ENCODE results near the gene TRIM69.

TRIM69 gene

DNA sequence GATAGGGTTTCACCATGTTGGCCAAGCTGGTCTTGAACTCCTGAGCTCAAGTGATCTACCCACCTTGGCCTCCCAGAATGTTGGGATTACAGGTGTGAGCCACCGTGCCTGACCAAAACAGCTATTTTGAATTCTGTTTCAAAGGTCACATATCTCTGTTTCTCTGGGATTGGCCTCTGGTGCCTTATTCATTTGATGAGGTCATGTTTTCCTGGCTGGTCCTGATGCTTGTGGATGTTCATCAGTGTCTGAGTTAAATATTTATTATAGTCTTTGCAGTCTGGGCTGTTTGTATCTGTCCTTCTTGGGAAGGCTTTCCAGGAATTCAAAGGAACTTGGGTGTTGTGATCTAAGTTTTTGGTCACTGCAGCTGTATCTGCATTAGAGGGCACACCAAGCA is 30.3 kb upstream of the TRIM69 start:
- in situ Hi-C loops (cut with MboI; ENCODE audit: low sequenced_read_pairs, unreplicated experiment), result no loop called here
- DNase-seq (ENCODE audit: low spot score), result no peak
- TF ChIP-seq, protein P1, sequence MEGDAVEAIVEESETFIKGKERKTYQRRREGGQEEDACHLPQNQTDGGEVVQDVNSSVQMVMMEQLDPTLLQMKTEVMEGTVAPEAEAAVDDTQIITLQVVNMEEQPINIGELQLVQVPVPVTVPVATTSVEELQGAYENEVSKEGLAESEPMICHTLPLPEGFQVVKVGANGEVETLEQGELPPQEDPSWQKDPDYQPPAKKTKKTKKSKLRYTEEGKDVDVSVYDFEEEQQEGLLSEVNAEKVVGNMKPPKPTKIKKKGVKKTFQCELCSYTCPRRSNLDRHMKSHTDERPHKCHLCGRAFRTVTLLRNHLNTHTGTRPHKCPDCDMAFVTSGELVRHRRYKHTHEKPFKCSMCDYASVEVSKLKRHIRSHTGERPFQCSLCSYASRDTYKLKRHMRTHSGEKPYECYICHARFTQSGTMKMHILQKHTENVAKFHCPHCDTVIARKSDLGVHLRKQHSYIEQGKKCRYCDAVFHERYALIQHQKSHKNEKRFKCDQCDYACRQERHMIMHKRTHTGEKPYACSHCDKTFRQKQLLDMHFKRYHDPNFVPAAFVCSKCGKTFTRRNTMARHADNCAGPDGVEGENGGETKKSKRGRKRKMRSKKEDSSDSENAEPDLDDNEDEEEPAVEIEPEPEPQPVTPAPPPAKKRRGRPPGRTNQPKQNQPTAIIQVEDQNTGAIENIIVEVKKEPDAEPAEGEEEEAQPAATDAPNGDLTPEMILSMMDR (IDR thresholded peaks at IDR 0.05; ENCODE audit: borderline replicate concordance, control extremely low read depth, extremely low read depth, insufficient read depth, missing control alignments), result no peak

DNA sequence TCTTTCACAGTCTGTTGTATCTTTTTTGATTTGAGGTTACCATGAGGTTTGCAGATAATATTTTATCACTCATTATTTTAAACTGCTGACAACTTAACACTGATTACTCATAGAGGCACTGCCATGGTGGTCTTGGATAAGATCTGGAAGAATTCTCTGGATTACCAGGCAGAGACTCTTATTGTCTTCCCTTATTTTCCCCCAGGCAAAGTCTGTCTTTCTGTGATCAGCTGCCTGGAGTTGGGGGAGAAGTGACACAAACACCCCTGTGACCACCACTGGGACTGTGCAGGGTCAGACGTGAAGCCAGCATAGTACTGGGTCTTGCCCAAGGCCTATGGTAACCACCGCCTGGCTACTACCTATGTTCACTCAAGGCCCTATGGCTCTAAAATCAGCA is 29.9 kb upstream of the TRIM69 start:
- DNase-seq (ENCODE audit: low spot score), result no peak
- TF ChIP-seq, protein P1 (IDR thresholded peaks at IDR 0.05; ENCODE audit: borderline replicate concordance, control extremely low read depth, extremely low read depth, insufficient read depth, missing control alignments), result no peak
- in situ Hi-C loops (cut with MboI; ENCODE audit: low sequenced_read_pairs, unreplicated experiment), result no loop called here

DNA sequence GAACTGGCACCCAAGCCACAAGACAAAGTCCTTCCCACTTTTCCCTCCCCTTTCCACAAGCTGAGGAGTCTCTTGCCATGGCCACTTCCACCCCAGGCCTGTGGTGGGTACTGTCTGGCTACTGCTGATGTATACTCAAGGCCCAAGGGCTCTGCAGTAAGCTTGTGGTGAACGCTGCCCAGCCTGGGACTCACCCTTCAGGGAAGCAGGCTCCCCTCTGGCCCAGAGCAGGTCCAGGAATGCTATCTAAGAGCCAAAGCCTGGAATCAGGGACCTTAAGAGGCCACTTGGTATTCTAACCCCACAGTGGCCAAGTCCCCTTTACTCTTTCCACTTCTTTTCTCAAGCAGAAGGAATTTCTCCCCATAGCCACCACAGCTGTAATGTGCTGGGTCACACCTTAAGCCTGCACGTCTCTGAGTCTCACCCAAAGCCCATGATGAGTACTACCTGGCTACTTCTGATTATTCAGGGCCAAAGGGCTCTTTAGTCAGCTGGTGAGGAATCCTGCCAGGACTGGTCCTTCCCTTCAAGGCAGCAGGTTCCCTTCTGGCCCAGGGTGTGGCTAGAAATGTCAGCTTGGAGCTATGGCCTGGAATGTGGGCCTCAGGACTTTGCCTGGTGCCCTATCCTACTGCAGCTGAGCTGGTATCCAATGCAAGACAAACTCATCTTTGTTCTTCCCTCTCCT is 29.2 kb upstream of the TRIM69 start:
- no peak for DNase-seq (ENCODE audit: low spot score)
- TF ChIP-seq, protein P1 (IDR thresholded peaks at IDR 0.05; ENCODE audit: borderline replicate concordance, control extremely low read depth, extremely low read depth, insufficient read depth, missing control alignments), result no peak
- in situ Hi-C loops (cut with MboI; ENCODE audit: low sequenced_read_pairs, unreplicated experiment), result no loop called here

DNA sequence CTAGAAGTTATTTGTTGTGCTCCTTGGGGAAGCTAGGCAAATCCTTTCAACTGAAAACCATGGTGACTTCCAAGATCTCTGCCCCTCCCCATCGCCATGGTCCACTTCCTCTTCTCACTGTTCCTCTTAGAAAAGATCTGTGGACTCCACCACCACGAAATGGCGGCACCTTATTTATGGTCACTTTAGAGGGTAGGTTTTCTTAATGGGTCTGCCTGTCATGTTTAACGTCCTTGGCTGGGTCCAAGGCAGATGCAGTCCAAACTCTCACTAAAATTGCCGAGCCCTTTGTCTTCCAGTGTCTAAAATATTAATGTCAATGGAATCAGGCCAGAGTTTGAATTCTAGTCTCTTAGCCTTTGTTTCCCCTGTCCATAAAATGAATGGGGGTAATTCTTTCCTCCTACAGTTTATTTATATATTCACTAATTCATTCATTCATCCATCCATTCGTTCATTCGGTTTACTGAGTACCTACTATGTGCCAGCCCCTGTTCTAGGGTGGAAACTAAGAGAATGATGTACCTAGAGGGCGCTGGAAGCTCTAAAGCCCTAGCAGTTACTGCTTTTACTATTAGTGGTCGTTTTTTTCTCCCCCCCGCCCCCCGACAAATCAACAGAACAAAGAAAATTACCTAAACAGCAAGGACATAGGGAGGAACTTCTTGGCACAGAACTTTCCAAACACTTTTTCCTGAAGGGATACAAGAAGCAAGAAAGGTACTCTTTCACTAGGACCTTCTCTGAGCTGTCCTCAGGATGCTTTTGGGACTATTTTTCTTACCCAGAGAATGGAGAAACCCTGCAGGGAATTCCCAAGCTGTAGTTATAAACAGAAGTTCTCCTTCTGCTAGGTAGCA is 25.9 kb upstream of the TRIM69 start:
- in situ Hi-C loops (cut with MboI; ENCODE audit: low sequenced_read_pairs, unreplicated experiment), result loop anchor here (5.0 kb wide), 1 partner anchor 48 kb away; the partner anchor contains the start of gene SPG11
- DNase-seq (ENCODE audit: low spot score), result no peak
- TF ChIP-seq, protein P1 (IDR thresholded peaks at IDR 0.05; ENCODE audit: borderline replicate concordance, control extremely low read depth, extremely low read depth, insufficient read depth, missing control alignments), result peak; percentile 57

DNA sequence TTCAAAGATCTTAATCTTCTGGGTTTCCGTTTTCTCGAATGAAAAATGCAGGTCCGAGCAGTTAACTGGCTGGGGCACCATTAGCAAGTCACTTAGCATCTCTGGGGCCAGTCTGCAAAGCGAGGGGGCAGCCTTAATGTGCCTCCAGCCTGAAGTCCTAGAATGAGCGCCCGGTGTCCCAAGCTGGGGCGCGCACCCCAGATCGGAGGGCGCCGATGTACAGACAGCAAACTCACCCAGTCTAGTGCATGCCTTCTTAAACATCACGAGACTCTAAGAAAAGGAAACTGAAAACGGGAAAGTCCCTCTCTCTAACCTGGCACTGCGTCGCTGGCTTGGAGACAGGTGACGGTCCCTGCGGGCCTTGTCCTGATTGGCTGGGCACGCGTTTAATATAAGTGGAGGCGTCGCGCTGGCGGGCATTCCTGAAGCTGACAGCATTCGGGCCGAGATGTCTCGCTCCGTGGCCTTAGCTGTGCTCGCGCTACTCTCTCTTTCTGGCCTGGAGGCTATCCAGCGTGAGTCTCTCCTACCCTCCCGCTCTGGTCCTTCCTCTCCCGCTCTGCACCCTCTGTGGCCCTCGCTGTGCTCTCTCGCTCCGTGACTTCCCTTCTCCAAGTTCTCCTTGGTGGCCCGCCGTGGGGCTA is 25.1 kb upstream of the TRIM69 start, which contains the start of the genes B2M and PATL2:
Gene B2M, plus strand, starts transcription at position 422 of the 647 bp plus-strand sequence. Its CDS starts 30 bp downstream, at position 452.
Gene PATL2, minus strand, starts transcription at position 228 of the 647 bp plus-strand sequence. CDS start 34,833 bp downstream, outside the sequence.
- in situ Hi-C loops (cut with MboI; ENCODE audit: low sequenced_read_pairs, unreplicated experiment), result loop anchor here (5.0 kb wide), 1 partner anchor 49 kb away; the partner anchor contains the start of gene SPG11
- DNase-seq (ENCODE audit: low spot score), result peak; percentile 93

More for the DNA sequence above, 25.1 kb upstream of the TRIM69 start, which contains the start of the genes B2M and PATL2:
- TF ChIP-seq, protein P1 (IDR thresholded peaks at IDR 0.05; ENCODE audit: borderline replicate concordance, control extremely low read depth, extremely low read depth, insufficient read depth, missing control alignments), result no peak

Measured in GM13976 (cell line).